Measurements from ENCODE around the gene GPR3. TPM values are rescaled to one million over a fixed set of nuclear protein-coding genes. Genes with fewer than 3 reads are reported as not detected.

The GPR3 gene
- total and polyA plus RNA-seq, 10 of the 15 experiments (the other 5 are each of a cell fraction or from before 2014, with no cell fraction given), result 0.33 to 1.4 (median 0.63) TPM; not detected in 3

- H3K79me2 ChIP-seq (ENCODE audit: control insufficient read depth, insufficient read depth, low read length), result peaks cover 93% of the 10 kb centered on the region
- H3K27ac ChIP-seq (ENCODE audit: control insufficient read depth, insufficient read depth), result peak overlapping the region; percentile 82
- DNase-seq (ENCODE audit: low read depth, low spot score) (no peak), ATAC-seq (peak; percentile 58), FAIRE-seq (no peak)
- no peaks in the 10 kb centered on the region for H3K9me3 ChIP-seq (replicated peaks; ENCODE audit: control insufficient read depth, insufficient read depth, low read length)
- in situ Hi-C loops (cut with MboI), result no loop called here
- ChIA-PET RAD21 (ENCODE audit: unreplicated experiment) (interaction anchor here (0.7 to 7.9 kb wide), 13 partner anchors 8 to 168 kb away, joined by 3 to 126 read pairs (median 7); partner anchors contain the start of genes AHDC1 and WASF2), SMC1A (ENCODE audit: uncharacterized antibody, unreplicated experiment) (interaction anchor here (0.7 to 24.6 kb wide), 15 partner anchors 10 to 171 kb away, joined by 3 to 470 read pairs (median 4); partner anchors contain the start of genes MAP3K6 and WASF2), POLR2A (interaction anchor here (0.5 to 8.0 kb wide), 12 partner anchors 8 to 135 kb away, joined by 3 to 78 read pairs (median 4); partner anchors contain the start of gene WASF2), CTCF (interaction anchor here (0.9 to 15.8 kb wide), 8 partner anchors 11 to 121 kb away, joined by 3 to 240 read pairs (median 8); no protein-coding TSS in a partner anchor)
- no peak overlapping the region for H2AFZ ChIP-seq (ENCODE audit: control insufficient read depth, low read depth, low read length)
- H3K36me3 ChIP-seq (ENCODE audit: control insufficient read depth in 2 of 2, insufficient read depth in 2 of 2, low read length in 1 of 2), result peaks cover 0 to 2% of the 10 kb centered on the region in 2 experiments; a peak in 2 of 4 replicates
- WGBS (ENCODE audit: insufficient coverage, insufficient replicate concordance, low lambda C conversion rate, missing lambda C conversion rate), result 50% methylated on average over 2 of the region's 2 CpGs
- peak overlapping the region; percentile 44 for H3K4me2 ChIP-seq (ENCODE audit: control insufficient read depth, insufficient read depth)
- peaks cover 79% of the 10 kb centered on the region for H3K4me1 ChIP-seq (ENCODE audit: control insufficient read depth, insufficient read depth, low read length)
- no peaks in the 10 kb centered on the region for H4K20me1 ChIP-seq (ENCODE audit: control insufficient read depth, insufficient read depth)
- peak overlapping the region; percentile 55; the same call in 1 of the 2 replicates for H3K9ac ChIP-seq (ENCODE audit: control insufficient read depth, insufficient read depth, low read length)
- intact Hi-C loops (cut with micrococcal nuclease; ENCODE audit: unreplicated experiment), result no loop called here
- no TSS peak for BruUV-seq (replicated peaks)
- no peaks in the 10 kb centered on the region for H3K27me3 ChIP-seq (replicated peaks in 1 of 2; ENCODE audit: control insufficient read depth in 2 of 2, insufficient read depth in 2 of 2, low read length in 1 of 2)
- peak overlapping the region; percentile 48 for H3K4me3 ChIP-seq
- TF ChIP-seq FOS (IDR thresholded peaks at IDR 0.05; ENCODE audit: borderline replicate concordance, extremely low read depth, insufficient read length), result no peak
- no peak for TF ChIP-seq BRCA1 (IDR thresholded peaks at IDR 0.05; ENCODE audit: low read depth, low read length)
- no peak for TF ChIP-seq YBX1 (IDR thresholded peaks at IDR 0.05)
- TF ChIP-seq LARP7 (IDR thresholded peaks at IDR 0.05), result no peak
- no peak for TF ChIP-seq BCL3 (IDR thresholded peaks at IDR 0.05; ENCODE audit: borderline replicate concordance, insufficient read depth, low read depth, low read length, poor library complexity, severe bottlenecking)
- no peak for TF ChIP-seq PAX5 (IDR thresholded peaks at IDR 0.05; ENCODE audit: borderline replicate concordance, low read depth, low read length)
- TF ChIP-seq RCOR1 (conservative IDR thresholded peaks at IDR 0.05; ENCODE audit: low read depth, low read length), result no peak
- no peak for TF ChIP-seq DPF2 (IDR thresholded peaks at IDR 0.05)
- TF ChIP-seq SPI1 (IDR thresholded peaks at IDR 0.05; ENCODE audit: borderline replicate concordance, insufficient read depth, low read depth, low read length), result peak; percentile 91
- TF ChIP-seq SIN3A (IDR thresholded peaks at IDR 0.05; ENCODE audit: low read depth, low read length), result no peak
- TF ChIP-seq PKNOX1 (IDR thresholded peaks at IDR 0.05), result no peak
- TF ChIP-seq RAD51 (IDR thresholded peaks at IDR 0.05), result no peak
- no peak for TF ChIP-seq ZZZ3 (IDR thresholded peaks at IDR 0.05; ENCODE audit: control insufficient read depth, insufficient read length, low read depth)
- TF ChIP-seq ATF3 (IDR thresholded peaks at IDR 0.05; ENCODE audit: borderline replicate concordance, extremely low read depth, low read depth, low read length), result no peak
- no peak for TF ChIP-seq POU2F2 (IDR thresholded peaks at IDR 0.05; ENCODE audit: borderline replicate concordance, low read depth, low read length)
- peak; percentile 8; the same call in 1 of the 2 replicates for TF ChIP-seq PML (IDR thresholded peaks at IDR 0.05; ENCODE audit: low read length)
- no peak for TF ChIP-seq CBX3 (IDR thresholded peaks at IDR 0.05; ENCODE audit: borderline replicate concordance, low read depth)
- no peak for TF ChIP-seq KLF5 (IDR thresholded peaks at IDR 0.05; ENCODE audit: partially characterized antibody)
- TF ChIP-seq YY1 (IDR thresholded peaks at IDR 0.05; ENCODE audit: low read depth, low read length), result no peak
- TF ChIP-seq EED (IDR thresholded peaks at IDR 0.05; ENCODE audit: low read depth), result peak; percentile 70
These were observed 43.3 kb downstream of the GPR3 start for GRCh38 chr1:27435566-27436203.
